Natural killer cell (primary cell): ENCODE measurements around the gene TMC4. TPM values are rescaled to one million over a fixed set of nuclear protein-coding genes. Genes with fewer than 3 reads are reported as not detected.
"Not testable (repeated sequence)": the region's sequence is repeated elsewhere in the genome, so short reads cannot be mapped to it uniquely, and the experiment has no call there.

Experiments
- ATAC-seq, 3 donors: fragments of 150-1000 bp in 2 of 3; fragments of 200-7000 bp in 1 of 3; cut with Tn5 transposase; 1 replicate in 1 of 3; 2 replicates in 2 of 3; pipeline ENCODE4 v1.10.0; 2021; ENCODE audit warnings: mild to moderate bottlenecking in 2 of 3, moderate library complexity in 2 of 3
- DNase-seq, 2 donors: peaks; one replicate each; pipeline versions ENCODE4 v3.0.0 to v3.0.0-alpha.2; 2013 to 2021; ENCODE audit warnings: mixed read lengths in 1 of 2
- H3K27ac ChIP-seq: one replicate; pipeline ENCODE4 v1.5.1; 2013; ENCODE audit warnings: mild to moderate bottlenecking, low read length
- H3K27me3 ChIP-seq: one replicate; pipeline ENCODE4 v1.6.1; 2013; ENCODE audit warnings: low read length; ENCODE audit not compliant: control insufficient read depth, insufficient read depth
- H3K36me3 ChIP-seq: one replicate; pipeline ENCODE4 v1.6.1; 2013; ENCODE audit warnings: low read length; ENCODE audit not compliant: control insufficient read depth, insufficient read depth
- H3K4me1 ChIP-seq: one replicate; pipeline ENCODE4 v1.6.1; 2013; ENCODE audit warnings: low read length; ENCODE audit not compliant: control insufficient read depth, insufficient read depth
- H3K4me3 ChIP-seq: one replicate; pipeline ENCODE4 v1.5.1; 2013; ENCODE audit warnings: low read length
- H3K9me3 ChIP-seq: one replicate; pipeline ENCODE4 v1.6.1; 2013; ENCODE audit warnings: low read length; ENCODE audit not compliant: control insufficient read depth, insufficient read depth
- H3K27ac Mint-ChIP-seq, 2 donors: one replicate each; pipeline ENCODE4 v1.8.0; 2022; ENCODE audit warnings: mild to moderate bottlenecking in 2 of 2, mixed read lengths in 2 of 2, moderate library complexity in 1 of 2
- H3K27me3 Mint-ChIP-seq, 2 donors: one replicate each; pipeline ENCODE4 v1.8.0; 2022; ENCODE audit warnings: low read depth in 2 of 2, mixed read lengths in 2 of 2
- H3K36me3 Mint-ChIP-seq: one replicate; pipeline ENCODE4 v1.8.0; 2022; ENCODE audit warnings: mixed read lengths
- H3K4me1 Mint-ChIP-seq, 2 donors: one replicate each; pipeline ENCODE4 v1.8.0; 2022; ENCODE audit warnings: mixed read lengths in 2 of 2
- H3K4me3 Mint-ChIP-seq: one replicate; pipeline ENCODE4 v1.8.0; 2022; ENCODE audit warnings: mild to moderate bottlenecking, moderate library complexity, mixed read lengths
- H3K9me3 Mint-ChIP-seq, 2 donors: one replicate each; pipeline ENCODE4 v1.8.0; 2022; ENCODE audit warnings: mixed read lengths in 2 of 2
- WGBS: methylation state at CpG from one replicate; pipeline ENCODE4 v1.1.7; 2013; ENCODE audit warnings: missing lambda C conversion rate; ENCODE audit not compliant: insufficient coverage; 5-methylcytosine and 5-hydroxymethylcytosine counted together
- intact Hi-C: fragments of 100-400 bp; cut with micrococcal nuclease; formaldehyde crosslinking; loops from one replicate; pipeline ENCODE4 v1.14.2; 2022
- total RNA-seq, 4 donors: library from RNA; stranded (reverse); fragments of 120-200 nt in 1 of 4; gene quantifications; one replicate each; pipeline versions ENCODE4 v1.2.3 to v1.2.4, GENCODE V29; 2013 to 2022
- TF ChIP-seq, protein P1 (sequence below): fragments of 200-600 bp; IDR thresholded peaks from one replicate; pipeline ENCODE4 v1.8.0; 2022; ENCODE audit warnings: antibody characterized with exemption

Gene TMC4
- total RNA-seq, 3 donors from 2014 or later (not counting 1 experiment from before 2014, with no cell fraction given) = 7.2 to 8.2 (median 7.5) TPM

DNA sequence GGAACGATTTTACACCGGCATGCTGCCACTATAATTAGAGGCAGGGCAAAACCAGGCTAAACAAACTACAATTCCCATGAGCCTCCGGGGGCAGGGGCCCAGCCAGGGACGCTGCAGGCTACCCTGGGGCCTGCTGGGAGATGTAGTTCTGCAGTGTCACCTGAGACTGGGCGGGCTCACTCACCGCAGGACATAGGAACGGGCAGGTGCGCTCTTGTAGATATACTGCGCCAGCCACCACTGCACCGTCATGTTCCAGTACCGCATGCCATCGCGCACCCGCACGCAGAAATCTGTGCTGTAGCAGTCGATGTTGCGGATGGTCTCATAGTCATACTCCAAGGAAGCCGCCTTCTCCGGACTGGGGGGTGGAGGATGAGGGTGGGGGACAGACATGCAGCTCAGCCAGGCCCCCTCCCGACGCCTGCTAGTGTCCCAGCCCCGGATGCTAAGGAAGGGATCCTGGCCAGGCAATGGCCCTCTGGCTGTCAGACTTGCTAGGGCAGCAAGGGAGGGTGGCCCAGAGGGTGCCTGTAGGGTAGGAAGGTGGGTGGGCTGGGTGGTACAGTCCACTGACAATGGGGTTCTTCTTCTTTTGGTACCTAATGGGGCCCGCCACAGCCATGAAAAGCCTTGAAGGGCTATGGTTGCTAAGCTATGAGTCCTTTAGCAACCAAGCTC, 5.8 kb upstream of the TMC4 start:
- Mint-ChIP-seq H3K36me3 (no peaks in the 10 kb centered on the region), H3K4me3 (no peak overlapping the region), H3K9me3 (no peaks in the 10 kb centered on the region), H3K27me3 (no peaks in the 10 kb centered on the region), H3K27ac (no peak overlapping the region), H3K4me1 (no peaks in the 10 kb centered on the region)
- TF ChIP-seq, protein P1, sequence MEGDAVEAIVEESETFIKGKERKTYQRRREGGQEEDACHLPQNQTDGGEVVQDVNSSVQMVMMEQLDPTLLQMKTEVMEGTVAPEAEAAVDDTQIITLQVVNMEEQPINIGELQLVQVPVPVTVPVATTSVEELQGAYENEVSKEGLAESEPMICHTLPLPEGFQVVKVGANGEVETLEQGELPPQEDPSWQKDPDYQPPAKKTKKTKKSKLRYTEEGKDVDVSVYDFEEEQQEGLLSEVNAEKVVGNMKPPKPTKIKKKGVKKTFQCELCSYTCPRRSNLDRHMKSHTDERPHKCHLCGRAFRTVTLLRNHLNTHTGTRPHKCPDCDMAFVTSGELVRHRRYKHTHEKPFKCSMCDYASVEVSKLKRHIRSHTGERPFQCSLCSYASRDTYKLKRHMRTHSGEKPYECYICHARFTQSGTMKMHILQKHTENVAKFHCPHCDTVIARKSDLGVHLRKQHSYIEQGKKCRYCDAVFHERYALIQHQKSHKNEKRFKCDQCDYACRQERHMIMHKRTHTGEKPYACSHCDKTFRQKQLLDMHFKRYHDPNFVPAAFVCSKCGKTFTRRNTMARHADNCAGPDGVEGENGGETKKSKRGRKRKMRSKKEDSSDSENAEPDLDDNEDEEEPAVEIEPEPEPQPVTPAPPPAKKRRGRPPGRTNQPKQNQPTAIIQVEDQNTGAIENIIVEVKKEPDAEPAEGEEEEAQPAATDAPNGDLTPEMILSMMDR = no peak
- intact Hi-C loops = no loop called here
- Histone ChIP-seq H3K9me3 (no peaks in the 10 kb centered on the region), H3K4me3 (no peak overlapping the region), H3K36me3 (no peaks in the 10 kb centered on the region), H3K27me3 (no peaks in the 10 kb centered on the region), H3K4me1 (peaks cover under 1% of the 10 kb centered on the region), H3K27ac (no peak overlapping the region)
- ATAC-seq (peak; percentile 84 to 99 (median 99)), DNase-seq (peak in 1 of 2 donors; percentile 66)
- 92% methylated on average over 23 of the region's 23 CpGs for WGBS

- H3K27me3 Mint-ChIP-seq = peaks cover 0 to 4% of the 10 kb centered on the region in 2 donors
- Histone ChIP-seq H3K4me1 (peaks cover 11% of the 10 kb centered on the region), H3K9me3 (no peaks in the 10 kb centered on the region), H3K36me3 (no peaks in the 10 kb centered on the region), H3K27me3 (no peaks in the 10 kb centered on the region), H3K4me3 (no peak overlapping the region), H3K27ac (no peak overlapping the region)
- H3K27ac Mint-ChIP-seq = no peak overlapping the region
- no peak overlapping the region for H3K4me3 Mint-ChIP-seq
- intact Hi-C loops = no loop called here
- DNase-seq (no peak), ATAC-seq (no peak)
- 90% methylated on average over 25 of the region's 25 CpGs for WGBS
- H3K4me1 Mint-ChIP-seq = peaks cover 0 to 4% of the 10 kb centered on the region in 2 donors
- TF ChIP-seq, protein P1 = no peak
- H3K9me3 Mint-ChIP-seq = no peaks in the 10 kb centered on the region
- H3K36me3 Mint-ChIP-seq = no peaks in the 10 kb centered on the region
These were observed 1.2 kb upstream of the TMC4 start for GRCh38 chr19:54173951-54174834.

DNA sequence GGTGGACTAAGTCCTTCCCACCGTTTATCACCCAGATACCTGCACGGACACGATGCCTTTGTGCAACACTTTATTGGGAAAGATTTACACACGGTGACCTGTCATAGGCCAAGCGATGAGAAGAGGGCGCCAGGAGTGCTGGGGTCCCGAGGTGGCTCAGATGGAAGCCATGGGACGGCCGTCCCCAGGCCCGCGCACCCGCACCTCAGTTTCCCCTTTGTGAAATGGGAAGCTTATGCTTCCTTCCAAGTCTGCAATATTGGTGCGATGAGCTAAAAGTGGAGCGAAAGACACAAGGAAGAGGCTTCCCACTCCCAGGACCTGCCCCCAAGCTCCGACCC, 369 bp upstream of the TMC4 start:
- H3K27me3 Mint-ChIP-seq = peaks cover 0 to 4% of the 10 kb centered on the region in 2 donors
- Histone ChIP-seq H3K4me1 (peaks cover 13% of the 10 kb centered on the region), H3K27me3 (no peaks in the 10 kb centered on the region), H3K36me3 (no peaks in the 10 kb centered on the region), H3K27ac (no peak overlapping the region), H3K4me3 (no peak overlapping the region), H3K9me3 (no peaks in the 10 kb centered on the region)
- no peak overlapping the region for H3K27ac Mint-ChIP-seq
- TF ChIP-seq, protein P1 = no peak
- WGBS = 49% methylated on average over 15 of the region's 15 CpGs
- no peaks in the 10 kb centered on the region for H3K9me3 Mint-ChIP-seq
- intact Hi-C loops = no loop called here
- no peak for ATAC-seq
- H3K4me3 Mint-ChIP-seq = no peak overlapping the region
- no peaks in the 10 kb centered on the region for H3K36me3 Mint-ChIP-seq
- no peak for DNase-seq
- peaks cover 0 to 7% of the 10 kb centered on the region in 2 donors for H3K4me1 Mint-ChIP-seq

- intact Hi-C loops, H3K27me3 Mint-ChIP-seq, H3K36me3 ChIP-seq, H3K27ac Mint-ChIP-seq, DNase-seq, H3K9me3 Mint-ChIP-seq, H3K36me3 Mint-ChIP-seq, H3K4me3 ChIP-seq, H3K27ac ChIP-seq, ATAC-seq, H3K4me3 Mint-ChIP-seq, H3K9me3 ChIP-seq, H3K27me3 ChIP-seq: not testable (repeated sequence)
- peaks cover 0 to 11% of the 10 kb centered on the region in 2 donors for H3K4me1 Mint-ChIP-seq
- 79% methylated on average over 17 of the region's 23 CpGs for WGBS
- H3K4me1 ChIP-seq = peaks cover 16% of the 10 kb centered on the region
These were observed 1.1 kb downstream of the TMC4 start for GRCh38 chr19:54171736-54172431.
